ENCODE results near the gene GLT1D1.

DNA sequence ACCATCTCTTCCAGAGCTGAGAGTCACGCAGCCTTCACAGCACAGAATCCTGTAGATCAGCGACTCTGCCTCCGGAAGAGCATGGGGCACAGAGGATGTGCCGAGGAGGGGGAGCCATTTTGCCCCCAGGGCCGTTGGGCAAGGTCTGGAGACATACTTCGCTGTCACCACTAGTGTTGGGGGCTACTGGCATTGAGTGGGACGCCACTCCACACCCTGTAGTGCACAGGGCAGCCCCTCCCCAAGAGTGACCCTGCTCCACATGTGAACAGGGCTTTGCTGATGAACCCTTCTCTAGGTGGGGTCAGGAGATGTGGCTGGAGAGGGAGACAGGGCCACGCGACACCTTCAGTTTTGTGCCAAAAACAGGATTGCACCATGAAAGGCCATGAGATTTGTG lies 6.0 kb downstream of the GLT1D1 start:
- TF ChIP-seq CTCF (IDR thresholded peaks at IDR 0.05) (no peak), POLR2AphosphoS5 (IDR thresholded peaks at IDR 0.05) (no peak), POLR2A (IDR thresholded peaks at IDR 0.05) (no peak), EP300 (IDR thresholded peaks at IDR 0.05; ENCODE audit: low read depth) (no peak)

Data from transverse colon (tissue), 4 donors.